IMR-90 (cell line): ENCODE results near the gene SS18. TPM values are rescaled to one million over a fixed set of nuclear protein-coding genes. Genes with fewer than 3 reads are reported as not detected.

Experiments used
- ATAC-seq: fragments of 200-7000 bp; cut with Tn5 transposase; 2 replicates; pipeline ENCODE4 v1.9.1; 2020; ENCODE audit warnings: low read depth, mild to moderate bottlenecking, moderate library complexity
- BruUV-seq: library from RNA; stranded (reverse); fragments of 400-500 nt; replicated peaks from 2 replicates; lab custom pipeline; 2021; lab: Mats Ljungman, UMichigan
- CTCF ChIA-PET: fragments of 300-600 bp; formaldehyde crosslinking; extraction: SDS; loops from one replicate; lab custom pipeline; 2021; ENCODE audit warnings: antibody characterized with exemption; lab: Yijun Ruan, JAX
- POLR2A ChIA-PET: fragments of 300-600 bp; sonication (Branson Sonifier 250); formaldehyde crosslinking; loops from one replicate; lab custom pipeline; 2022; ENCODE audit warnings: antibody characterized with exemption; ENCODE audit not compliant: unreplicated experiment; lab: Charles Lee
- DNase-seq: peaks from one replicate; pipeline ENCODE4 v3.0.0; 2013
- H2AFZ ChIP-seq: replicated peaks from 2 replicates; pipeline ENCODE3; 2013; ENCODE audit warnings: low read length, mild to moderate bottlenecking; ENCODE audit not compliant: poor library complexity
- H2AK5ac ChIP-seq: 2 replicates; pipeline ENCODE4 v1.6.1; 2013; ENCODE audit warnings: low read depth, low read length, inconsistent platforms
- H2AK9ac ChIP-seq: replicated peaks from 2 replicates; pipeline ENCODE3; 2013; ENCODE audit warnings: mild to moderate bottlenecking, low read depth, low read length, moderate library complexity; ENCODE audit not compliant: poor library complexity
- H2BK120ac ChIP-seq: 2 replicates; pipeline ENCODE4 v1.6.1; 2013; ENCODE audit warnings: low read depth, low read length, inconsistent platforms
- H2BK15ac ChIP-seq: 3 replicates; pipeline ENCODE4 v1.6.1; 2013; ENCODE audit warnings: low read depth, low read length, inconsistent platforms
- H2BK20ac ChIP-seq: 2 replicates; pipeline ENCODE4 v1.6.1; 2013; ENCODE audit warnings: low read depth, mild to moderate bottlenecking, inconsistent platforms, low read length, moderate library complexity
- H2BK5ac ChIP-seq: 2 replicates; pipeline ENCODE4 v1.6.1; 2013; ENCODE audit warnings: mild to moderate bottlenecking, low read depth, low read length, inconsistent platforms; ENCODE audit not compliant: poor library complexity, severe bottlenecking
- H3K14ac ChIP-seq: replicated peaks from 2 replicates; pipeline ENCODE4 v1.6.1; 2013; ENCODE audit warnings: low read depth, low read length, inconsistent platforms
- H3K18ac ChIP-seq: 2 replicates; pipeline ENCODE4 v1.6.1; 2013; ENCODE audit warnings: low read depth, low read length, control low read depth
- H3K23ac ChIP-seq: 2 replicates; pipeline ENCODE4 v1.6.1; 2013; ENCODE audit warnings: low read depth, low read length, inconsistent platforms
- H3K27ac ChIP-seq: 2 replicates; pipeline ENCODE4 v1.5.1; 2013; ENCODE audit warnings: mild to moderate bottlenecking, control low read depth, low read length; ENCODE audit not compliant: insufficient read depth
- H3K27me3 ChIP-seq: 2 replicates; pipeline ENCODE4 v1.6.1; 2013; ENCODE audit warnings: low read length; ENCODE audit not compliant: control insufficient read depth, insufficient read depth
- H3K36me3 ChIP-seq: 2 replicates; pipeline ENCODE4 v1.6.1; 2013; ENCODE audit warnings: low read length, mixed read lengths; ENCODE audit not compliant: control insufficient read depth, insufficient read depth
- H3K4ac ChIP-seq: 2 replicates; pipeline ENCODE4 v1.6.1; 2013; ENCODE audit warnings: low read depth, low read length, inconsistent platforms
- H3K4me1 ChIP-seq: 2 replicates; pipeline ENCODE4 v1.6.1; 2013; ENCODE audit warnings: low read length, mixed read lengths; ENCODE audit not compliant: control insufficient read depth, insufficient read depth
- H3K4me2 ChIP-seq: 2 replicates; pipeline ENCODE4 v1.6.1; 2013; ENCODE audit warnings: low read depth, mild to moderate bottlenecking, control low read depth, low read length, moderate library complexity
- H3K4me3 ChIP-seq: 2 replicates; pipeline ENCODE4 v1.5.1; 2013; ENCODE audit warnings: low read depth, mild to moderate bottlenecking, control low read depth, low read length, moderate library complexity; ENCODE audit not compliant: insufficient read depth
- H3K56ac ChIP-seq: 2 replicates; pipeline ENCODE4 v1.6.1; 2013; ENCODE audit warnings: low read length, inconsistent platforms; ENCODE audit not compliant: insufficient read depth; ENCODE audit errors: extremely low read depth
- H3K79me1 ChIP-seq, 2 experiments: 2 replicates each; pipeline ENCODE4 v1.6.1; 2013; ENCODE audit warnings: low read length in 2 of 2, inconsistent platforms in 1 of 2, low read depth in 1 of 2
- H3K9ac ChIP-seq: 2 replicates; pipeline ENCODE4 v1.6.1; 2013; ENCODE audit warnings: low read depth, low read length, control low read depth
- H3K9me1 ChIP-seq: 2 replicates; pipeline ENCODE4 v1.6.1; 2013; ENCODE audit warnings: low read length, inconsistent platforms; ENCODE audit not compliant: insufficient read depth
- H3K9me3 ChIP-seq: 2 replicates; pipeline ENCODE4 v1.6.1; 2013; ENCODE audit warnings: low read length; ENCODE audit not compliant: control insufficient read depth, insufficient read depth
- H4K20me1 ChIP-seq: 2 replicates; pipeline ENCODE4 v1.6.1; 2013; ENCODE audit warnings: low read length, inconsistent platforms; ENCODE audit not compliant: insufficient read depth
- H4K5ac ChIP-seq: 2 replicates; pipeline ENCODE4 v1.6.1; 2013; ENCODE audit warnings: mild to moderate bottlenecking, low read depth, low read length, control low read depth
- H4K8ac ChIP-seq, 2 experiments: 2 replicates each; pipeline ENCODE4 v1.6.1; 2013; ENCODE audit warnings: low read depth in 2 of 2, low read length in 2 of 2, control low read depth in 1 of 2, inconsistent platforms in 1 of 2
- H4K91ac ChIP-seq: 2 replicates; pipeline ENCODE4 v1.6.1; 2013; ENCODE audit warnings: low read depth, low read length, inconsistent platforms; ENCODE audit not compliant: insufficient read depth
- BHLHE40 ChIP-seq: fragments of 150-350 bp; IDR thresholded peaks from 2 replicates; pipeline ENCODE4 v1.6.1; 2016; ENCODE audit warnings: mild to moderate bottlenecking, low read depth, low read length
- CTCF ChIP-seq: conservative IDR thresholded peaks from 2 replicates; pipeline ENCODE4 v1.5.1; 2012; ENCODE audit warnings: mild to moderate bottlenecking, low read depth, low read length, improper control_type of control experiment
- FOS ChIP-seq: fragments of 150-350 bp; IDR thresholded peaks from 2 replicates; pipeline ENCODE4 v1.6.1; 2016; ENCODE audit warnings: low read depth, low read length
- MAFK ChIP-seq: IDR thresholded peaks from 2 replicates; pipeline ENCODE4 v1.6.1; 2012; ENCODE audit warnings: low read depth, low read length, improper control_type of control experiment
- SMC3 ChIP-seq: fragments of 150-350 bp; IDR thresholded peaks from 2 replicates; pipeline ENCODE4 v1.6.1; 2016; ENCODE audit warnings: low read depth, mild to moderate bottlenecking, antibody characterized with exemption, low read length, moderate library complexity
- WGBS, 2 experiments: methylation state at CpG; one replicate each; pipeline versions ENCODE4 v1.1.5 to v1.1.7; 2013; ENCODE audit warnings: missing lambda C conversion rate in 2 of 2; ENCODE audit not compliant: insufficient read length in 1 of 2; ENCODE audit errors: extremely low coverage in 2 of 2; 5-methylcytosine and 5-hydroxymethylcytosine counted together
- dilution Hi-C: fragments of 300-500 bp; cut with HindIII; formaldehyde crosslinking; loops from one replicate; pipeline ENCODE4 v1.14.3; 2018; ENCODE audit warnings: low sequenced_read_pairs; ENCODE audit not compliant: unreplicated experiment
- in situ Hi-C: fragments of 300-500 bp; cut with MboI; formaldehyde crosslinking; loops from 3 replicates; pipeline ENCODE4 v1.14.3; 2019; ENCODE audit warnings: low sequenced_read_pairs, inconsistent platforms, mixed read lengths
- intact Hi-C: fragments of 100-400 bp; cut with micrococcal nuclease; formaldehyde crosslinking; loops from 2 replicates; pipeline ENCODE4 v1.10.0; 2022
- polyA plus RNA-seq, 3 experiments: library from polyadenylated mRNA; depleted of rRNA; stranded (reverse); fragments of >200 nt; gene quantifications; 2 replicates each; pipeline ENCODE4 v1.2.3, GENCODE V29; 2012; ENCODE audit warnings: low replicate concordance in 1 of 3
- total RNA-seq: library from RNA; depleted of rRNA; stranded (reverse); fragments of >200 nt; gene quantifications from 2 replicates; pipeline ENCODE4 v1.2.3, GENCODE V29; 2012
- TF ChIP-seq, protein P1 (sequence below): fragments of 150-350 bp; IDR thresholded peaks from 2 replicates; pipeline ENCODE4 v1.6.1; 2016; ENCODE audit warnings: low read depth, mild to moderate bottlenecking, low read length, moderate library complexity, borderline replicate concordance

Gene SS18
- total and polyA plus RNA-seq, 2 of the 4 experiments (the other 2 are of a cell fraction), result 112 to 242 TPM

- no peak overlapping the region for H4K91ac ChIP-seq
- no TSS peak for BruUV-seq
- no peak overlapping the region for H3K23ac ChIP-seq
- WGBS, 2 experiments, result no CpG with 5 or more reads among the region's 8 CpGs
- H2AK5ac ChIP-seq, result no peak overlapping the region
- no peak overlapping the region for H2AFZ ChIP-seq
- H2BK15ac ChIP-seq, result no peak overlapping the region
- H3K4me2 ChIP-seq, result no peak overlapping the region
- dilution Hi-C loops (no loop called here), in situ Hi-C loops (no loop called here), intact Hi-C loops (no loop called here)
- ATAC-seq, result no peak
- TF ChIP-seq SMC3 (no peak), BHLHE40 (no peak), CTCF (no peak), FOS (no peak), MAFK (no peak)
- TF ChIP-seq, protein P1, sequence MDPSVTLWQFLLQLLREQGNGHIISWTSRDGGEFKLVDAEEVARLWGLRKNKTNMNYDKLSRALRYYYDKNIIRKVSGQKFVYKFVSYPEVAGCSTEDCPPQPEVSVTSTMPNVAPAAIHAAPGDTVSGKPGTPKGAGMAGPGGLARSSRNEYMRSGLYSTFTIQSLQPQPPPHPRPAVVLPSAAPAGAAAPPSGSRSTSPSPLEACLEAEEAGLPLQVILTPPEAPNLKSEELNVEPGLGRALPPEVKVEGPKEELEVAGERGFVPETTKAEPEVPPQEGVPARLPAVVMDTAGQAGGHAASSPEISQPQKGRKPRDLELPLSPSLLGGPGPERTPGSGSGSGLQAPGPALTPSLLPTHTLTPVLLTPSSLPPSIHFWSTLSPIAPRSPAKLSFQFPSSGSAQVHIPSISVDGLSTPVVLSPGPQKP, result no peak
- H2AK9ac ChIP-seq, result no peak overlapping the region
- H3K14ac ChIP-seq, result no peak overlapping the region
- no peaks in the 10 kb centered on the region for H3K36me3 ChIP-seq
- H3K79me1 ChIP-seq, result no peaks in the 10 kb centered on the region
- H3K9me1 ChIP-seq, result no peaks in the 10 kb centered on the region
- H3K9ac ChIP-seq, result no peak overlapping the region
- no peak overlapping the region for H3K27ac ChIP-seq
- H2BK20ac ChIP-seq, result no peak overlapping the region
- no peaks in the 10 kb centered on the region for H3K27me3 ChIP-seq
- H3K56ac ChIP-seq, result no peak overlapping the region
- no peak overlapping the region for H4K5ac ChIP-seq
- no peaks in the 10 kb centered on the region for H3K4me1 ChIP-seq
- no peaks in the 10 kb centered on the region for H4K20me1 ChIP-seq
- H2BK120ac ChIP-seq, result no peak overlapping the region
- no peak overlapping the region for H3K4me3 ChIP-seq
- ChIA-PET CTCF (no interaction called here), POLR2A (no interaction called here)
- H4K8ac ChIP-seq, result no peak overlapping the region
- no peak overlapping the region for H3K4ac ChIP-seq
- no peak overlapping the region for H3K18ac ChIP-seq
- DNase-seq, result no peak
- no peak overlapping the region for H2BK5ac ChIP-seq
- no peaks in the 10 kb centered on the region for H3K9me3 ChIP-seq
These were observed 99.9 kb downstream of the SS18 start for GRCh38 chr18:25990473-25990872.
